ENCODE data around the gene SYT17.

The SYT17 gene

DNA sequence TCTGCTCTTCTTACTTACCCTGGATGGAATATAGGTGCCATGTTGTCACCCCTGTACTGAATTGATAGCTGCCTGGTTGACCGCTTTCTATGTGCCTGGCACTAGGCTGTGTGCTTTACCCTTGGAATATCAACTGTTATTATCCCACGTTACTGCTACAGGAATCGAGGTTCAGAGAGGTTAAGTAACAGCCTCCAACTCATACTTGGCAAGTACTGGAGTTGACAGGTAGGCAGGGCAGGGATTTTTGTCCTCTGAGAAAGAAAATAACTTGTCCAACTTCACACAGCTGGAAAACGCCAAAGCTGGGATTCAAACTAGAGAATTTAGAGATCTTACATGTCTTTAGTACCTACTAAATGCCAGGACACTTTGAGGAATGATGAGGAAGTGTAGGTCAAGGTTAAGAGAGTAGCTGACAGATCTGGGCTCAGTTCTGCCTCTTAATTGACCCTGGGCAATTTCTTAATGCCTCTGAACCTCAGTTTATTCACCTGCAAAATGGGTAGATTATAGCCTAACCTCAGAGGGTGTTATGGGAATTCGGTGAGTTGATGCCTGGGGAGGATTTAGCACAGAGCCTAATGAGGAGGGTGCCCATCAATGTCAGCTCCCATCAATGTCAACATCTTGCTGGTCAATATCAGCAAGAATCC lies 28.5 kb upstream of the SYT17 start:
- H3K23ac ChIP-seq (ENCODE audit: low read depth, low read length, poor library complexity): no peak overlapping the region
- H2AFZ ChIP-seq (ENCODE audit: low read length): no peak overlapping the region
- H3K9me3 ChIP-seq (replicated peaks in 1 of 2; ENCODE audit: control insufficient read depth in 2 of 2, insufficient read depth in 1 of 2, low read depth in 1 of 2, low read length in 2 of 2): no peaks in the 10 kb centered on the region
- no peak overlapping the region for H2BK12ac ChIP-seq (ENCODE audit: low read length)
- no peak overlapping the region for H3K14ac ChIP-seq (ENCODE audit: low read length)
- H3K4ac ChIP-seq (ENCODE audit: low read length): no peak overlapping the region
- DNase-seq (ENCODE audit: low spot score): no peak
- no peaks in the 10 kb centered on the region for H3K79me1 ChIP-seq (ENCODE audit: low read depth, low read length)
- H4K8ac ChIP-seq (ENCODE audit: low read depth, low read length): no peak overlapping the region
- H2BK15ac ChIP-seq (ENCODE audit: low read length): no peak overlapping the region
- H2BK120ac ChIP-seq (ENCODE audit: low read depth, low read length): no peak overlapping the region
- no peak overlapping the region for H3K27ac ChIP-seq (replicated peaks; ENCODE audit: low read length)
- H3K36me3 ChIP-seq (replicated peaks in 1 of 2; ENCODE audit: control insufficient read depth in 2 of 2, insufficient read depth in 2 of 2, low read length in 2 of 2): no peaks in the 10 kb centered on the region
- no peak overlapping the region for H3K4me2 ChIP-seq (ENCODE audit: insufficient read depth, low read length, poor library complexity, severe bottlenecking)
- no peak overlapping the region for H4K91ac ChIP-seq (ENCODE audit: low read depth, low read length, poor library complexity)
- H3K4me3 ChIP-seq (ENCODE audit: low read length in 2 of 2): no peak overlapping the region
- peaks cover 0 to 6% (median 0%) of the 10 kb centered on the region in 3 experiments for H3K27me3 ChIP-seq (ENCODE audit: control insufficient read depth in 3 of 3, insufficient read depth in 3 of 3, low read depth in 1 of 3, low read length in 3 of 3)
- no peak overlapping the region for H2BK5ac ChIP-seq (ENCODE audit: low read length)
- WGBS, 2 donors (ENCODE audit: extremely low coverage in 2 of 2, insufficient read length in 2 of 2, insufficient replicate concordance in 1 of 2): no CpG with 5 or more reads among the region's 5 CpGs
- no peak overlapping the region for H3K18ac ChIP-seq (ENCODE audit: low read length)
- H3K4me1 ChIP-seq (ENCODE audit: control insufficient read depth in 2 of 2, insufficient read depth in 1 of 2, low read depth in 1 of 2, low read length in 2 of 2): peaks cover 0 to 4% of the 10 kb centered on the region in 2 donors
- H2AK5ac ChIP-seq (ENCODE audit: low read depth, low read length): no peak overlapping the region
- H3K9ac ChIP-seq (ENCODE audit: low read depth, low read length, poor library complexity): no peak overlapping the region

DNA sequence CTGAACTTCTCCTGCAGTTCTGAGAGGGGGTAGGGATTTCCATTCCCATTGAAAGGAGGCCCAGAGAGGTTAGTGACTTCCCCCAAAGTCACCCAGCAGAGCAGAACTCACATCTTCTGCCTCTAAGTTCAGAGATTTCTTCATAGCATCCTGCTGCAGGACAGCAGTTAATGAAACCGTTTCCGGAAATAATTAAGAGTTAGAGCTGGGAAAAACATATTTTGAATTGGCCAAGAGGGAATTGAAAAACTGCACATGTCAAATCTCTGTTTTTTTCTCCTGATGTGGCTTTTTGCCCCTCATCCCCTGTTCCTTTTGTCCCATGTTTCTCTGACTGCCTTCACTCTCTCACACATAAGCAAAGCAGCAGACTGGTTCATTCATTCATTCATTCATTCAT lies 27.6 kb upstream of the SYT17 start:
- Histone ChIP-seq H3K4me1 (ENCODE audit: control insufficient read depth in 2 of 2, insufficient read depth in 1 of 2, low read depth in 1 of 2, low read length in 2 of 2) (peaks cover 0 to 4% of the 10 kb centered on the region in 2 donors), H3K79me1 (ENCODE audit: low read depth, low read length) (no peaks in the 10 kb centered on the region), H2BK120ac (ENCODE audit: low read depth, low read length) (no peak overlapping the region), H3K14ac (ENCODE audit: low read length) (no peak overlapping the region), H3K4me3 (ENCODE audit: low read length in 2 of 2) (no peak overlapping the region), H2BK15ac (ENCODE audit: low read length) (no peak overlapping the region), H2AFZ (ENCODE audit: low read length) (no peak overlapping the region), H3K36me3 (replicated peaks in 1 of 2; ENCODE audit: control insufficient read depth in 2 of 2, insufficient read depth in 2 of 2, low read length in 2 of 2) (no peaks in the 10 kb centered on the region), H3K9me3 (replicated peaks in 1 of 2; ENCODE audit: control insufficient read depth in 2 of 2, insufficient read depth in 1 of 2, low read depth in 1 of 2, low read length in 2 of 2) (no peaks in the 10 kb centered on the region), H3K4me2 (ENCODE audit: insufficient read depth, low read length, poor library complexity, severe bottlenecking) (no peak overlapping the region), H3K18ac (ENCODE audit: low read length) (no peak overlapping the region), H4K91ac (ENCODE audit: low read depth, low read length, poor library complexity) (no peak overlapping the region), H3K27ac (replicated peaks; ENCODE audit: low read length) (no peak overlapping the region), H3K9ac (ENCODE audit: low read depth, low read length, poor library complexity) (no peak overlapping the region), H3K4ac (ENCODE audit: low read length) (no peak overlapping the region), H2AK5ac (ENCODE audit: low read depth, low read length) (no peak overlapping the region), H3K23ac (ENCODE audit: low read depth, low read length, poor library complexity) (no peak overlapping the region), H3K27me3 (ENCODE audit: control insufficient read depth in 3 of 3, insufficient read depth in 3 of 3, low read depth in 1 of 3, low read length in 3 of 3) (peaks cover 0 to 12% (median 0%) of the 10 kb centered on the region in 3 experiments), H4K8ac (ENCODE audit: low read depth, low read length) (no peak overlapping the region), H2BK12ac (ENCODE audit: low read length) (no peak overlapping the region), H2BK5ac (ENCODE audit: low read length) (no peak overlapping the region)
- no peak for DNase-seq (ENCODE audit: low spot score)
- WGBS, 2 donors (ENCODE audit: extremely low coverage in 2 of 2, insufficient read length in 2 of 2, insufficient replicate concordance in 1 of 2): no CpG with 5 or more reads among the region's 2 CpGs

DNA sequence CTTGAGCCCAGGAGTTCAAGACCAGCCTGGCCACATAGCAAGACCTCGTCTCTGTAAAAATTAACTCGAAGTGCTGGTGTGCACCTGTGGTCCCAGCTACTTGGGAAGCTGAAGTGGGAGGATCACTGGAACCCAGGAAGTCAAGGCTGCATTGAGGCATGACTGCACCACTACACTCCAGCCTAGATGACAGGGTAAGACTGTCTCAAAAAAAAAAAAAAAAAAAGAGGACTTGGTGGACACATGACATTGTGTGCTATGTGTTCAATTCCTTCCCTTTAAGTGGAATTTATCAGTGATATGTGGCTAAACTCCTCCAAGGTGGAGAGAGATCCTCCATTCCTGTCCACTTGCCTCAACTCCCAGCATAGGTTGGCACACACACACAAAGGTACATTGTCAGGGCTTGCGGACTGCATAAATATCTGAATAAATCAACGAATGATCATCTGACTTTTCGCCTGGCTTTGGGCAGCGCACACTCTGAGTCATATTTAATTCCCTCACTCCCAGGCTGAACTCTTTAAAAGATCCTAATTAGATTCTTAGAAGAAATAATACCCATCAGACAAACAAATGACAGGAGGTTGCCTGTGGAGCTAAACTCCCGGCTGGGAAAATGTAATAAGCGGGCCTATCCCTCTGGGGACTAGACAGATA lies 25.0 kb upstream of the SYT17 start:
- DNase-seq (ENCODE audit: low spot score): no peak
- H3K14ac ChIP-seq (ENCODE audit: low read length): no peak overlapping the region

DNA sequence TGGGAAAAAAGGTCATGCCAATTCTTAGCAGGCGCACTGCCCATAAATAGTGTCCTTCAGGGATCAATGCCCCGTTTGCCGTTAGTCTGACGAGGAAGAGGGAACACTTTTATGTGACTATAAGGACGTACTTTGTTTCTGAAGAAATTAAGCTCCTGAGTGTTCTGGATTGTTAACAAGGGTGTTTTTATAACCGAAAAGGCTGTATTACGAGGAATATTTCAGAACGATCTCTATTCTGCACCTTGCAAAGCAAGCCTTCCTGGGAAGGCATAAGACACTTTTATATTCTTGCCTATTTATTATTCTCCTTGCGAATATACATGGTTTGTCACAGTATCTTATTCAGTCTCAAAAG lies 24.5 kb upstream of the SYT17 start:
- no CpG with 5 or more reads among the region's 9 CpGs for WGBS, 2 donors (ENCODE audit: extremely low coverage in 2 of 2, insufficient read length in 2 of 2, insufficient replicate concordance in 1 of 2)
- H4K8ac ChIP-seq (ENCODE audit: low read depth, low read length): no peak overlapping the region
- no peak for DNase-seq (ENCODE audit: low spot score)

More for the DNA sequence above, 25.0 kb upstream of the SYT17 start:
- Histone ChIP-seq H2BK120ac (ENCODE audit: low read depth, low read length) (no peak overlapping the region), H4K91ac (ENCODE audit: low read depth, low read length, poor library complexity) (no peak overlapping the region), H3K79me1 (ENCODE audit: low read depth, low read length) (no peaks in the 10 kb centered on the region), H3K9me3 (replicated peaks in 1 of 2; ENCODE audit: control insufficient read depth in 2 of 2, insufficient read depth in 1 of 2, low read depth in 1 of 2, low read length in 2 of 2) (peaks cover 0 to 3% of the 10 kb centered on the region in 2 donors), H3K9ac (ENCODE audit: low read depth, low read length, poor library complexity) (no peak overlapping the region), H2AK5ac (ENCODE audit: low read depth, low read length) (no peak overlapping the region), H3K4me1 (ENCODE audit: control insufficient read depth in 2 of 2, insufficient read depth in 1 of 2, low read depth in 1 of 2, low read length in 2 of 2) (peaks cover 0 to 4% of the 10 kb centered on the region in 2 donors), H3K4me2 (ENCODE audit: insufficient read depth, low read length, poor library complexity, severe bottlenecking) (no peak overlapping the region), H3K4me3 (ENCODE audit: low read length in 2 of 2) (no peak overlapping the region), H2BK5ac (ENCODE audit: low read length) (no peak overlapping the region), H2BK12ac (ENCODE audit: low read length) (no peak overlapping the region), H2AFZ (ENCODE audit: low read length) (no peak overlapping the region), H2BK15ac (ENCODE audit: low read length) (no peak overlapping the region), H3K27me3 (ENCODE audit: control insufficient read depth in 3 of 3, insufficient read depth in 3 of 3, low read depth in 1 of 3, low read length in 3 of 3) (peaks cover 0 to 12% (median 0%) of the 10 kb centered on the region in 3 experiments), H3K36me3 (replicated peaks in 1 of 2; ENCODE audit: control insufficient read depth in 2 of 2, insufficient read depth in 2 of 2, low read length in 2 of 2) (no peaks in the 10 kb centered on the region), H3K23ac (ENCODE audit: low read depth, low read length, poor library complexity) (no peak overlapping the region), H3K18ac (ENCODE audit: low read length) (peak overlapping the region; percentile 7), H3K4ac (ENCODE audit: low read length) (no peak overlapping the region), H3K27ac (replicated peaks; ENCODE audit: low read length) (no peak overlapping the region), H4K8ac (ENCODE audit: low read depth, low read length) (no peak overlapping the region)
- no CpG with 5 or more reads among the region's 8 CpGs for WGBS, 2 donors (ENCODE audit: extremely low coverage in 2 of 2, insufficient read length in 2 of 2, insufficient replicate concordance in 1 of 2)

More for the DNA sequence above, 24.5 kb upstream of the SYT17 start:
- Histone ChIP-seq H3K4me1 (ENCODE audit: control insufficient read depth in 2 of 2, insufficient read depth in 1 of 2, low read depth in 1 of 2, low read length in 2 of 2) (peaks cover 0 to 1% of the 10 kb centered on the region in 2 donors), H3K9ac (ENCODE audit: low read depth, low read length, poor library complexity) (no peak overlapping the region), H2BK5ac (ENCODE audit: low read length) (no peak overlapping the region), H3K14ac (ENCODE audit: low read length) (no peak overlapping the region), H3K27ac (replicated peaks; ENCODE audit: low read length) (no peak overlapping the region), H3K4ac (ENCODE audit: low read length) (no peak overlapping the region), H2AFZ (ENCODE audit: low read length) (no peak overlapping the region), H3K79me1 (ENCODE audit: low read depth, low read length) (no peaks in the 10 kb centered on the region), H2BK15ac (ENCODE audit: low read length) (no peak overlapping the region), H2BK120ac (ENCODE audit: low read depth, low read length) (no peak overlapping the region), H3K4me3 (ENCODE audit: low read length in 2 of 2) (no peak overlapping the region), H3K36me3 (replicated peaks in 1 of 2; ENCODE audit: control insufficient read depth in 2 of 2, insufficient read depth in 2 of 2, low read length in 2 of 2) (no peaks in the 10 kb centered on the region), H2AK5ac (ENCODE audit: low read depth, low read length) (no peak overlapping the region), H3K4me2 (ENCODE audit: insufficient read depth, low read length, poor library complexity, severe bottlenecking) (no peak overlapping the region), H3K18ac (ENCODE audit: low read length) (no peak overlapping the region), H3K9me3 (replicated peaks in 1 of 2; ENCODE audit: control insufficient read depth in 2 of 2, insufficient read depth in 1 of 2, low read depth in 1 of 2, low read length in 2 of 2) (peaks cover 0 to 3% of the 10 kb centered on the region in 2 donors), H3K27me3 (ENCODE audit: control insufficient read depth in 3 of 3, insufficient read depth in 3 of 3, low read depth in 1 of 3, low read length in 3 of 3) (peaks cover 0 to 12% (median 0%) of the 10 kb centered on the region in 3 experiments), H3K23ac (ENCODE audit: low read depth, low read length, poor library complexity) (no peak overlapping the region), H4K91ac (ENCODE audit: low read depth, low read length, poor library complexity) (no peak overlapping the region), H2BK12ac (ENCODE audit: low read length) (no peak overlapping the region)
